GM21576 (cell line): Measurements from ENCODE around the gene PTGR3.

Source experiments
- ATAC-seq: cut with Tn5 transposase; IDR thresholded peaks from one replicate; pipeline ENCODE4 v1.9.1; 2021; ENCODE audit warnings: mild to moderate bottlenecking, moderate library complexity; ENCODE audit not compliant: unreplicated experiment

PTGR3 gene

DNA sequence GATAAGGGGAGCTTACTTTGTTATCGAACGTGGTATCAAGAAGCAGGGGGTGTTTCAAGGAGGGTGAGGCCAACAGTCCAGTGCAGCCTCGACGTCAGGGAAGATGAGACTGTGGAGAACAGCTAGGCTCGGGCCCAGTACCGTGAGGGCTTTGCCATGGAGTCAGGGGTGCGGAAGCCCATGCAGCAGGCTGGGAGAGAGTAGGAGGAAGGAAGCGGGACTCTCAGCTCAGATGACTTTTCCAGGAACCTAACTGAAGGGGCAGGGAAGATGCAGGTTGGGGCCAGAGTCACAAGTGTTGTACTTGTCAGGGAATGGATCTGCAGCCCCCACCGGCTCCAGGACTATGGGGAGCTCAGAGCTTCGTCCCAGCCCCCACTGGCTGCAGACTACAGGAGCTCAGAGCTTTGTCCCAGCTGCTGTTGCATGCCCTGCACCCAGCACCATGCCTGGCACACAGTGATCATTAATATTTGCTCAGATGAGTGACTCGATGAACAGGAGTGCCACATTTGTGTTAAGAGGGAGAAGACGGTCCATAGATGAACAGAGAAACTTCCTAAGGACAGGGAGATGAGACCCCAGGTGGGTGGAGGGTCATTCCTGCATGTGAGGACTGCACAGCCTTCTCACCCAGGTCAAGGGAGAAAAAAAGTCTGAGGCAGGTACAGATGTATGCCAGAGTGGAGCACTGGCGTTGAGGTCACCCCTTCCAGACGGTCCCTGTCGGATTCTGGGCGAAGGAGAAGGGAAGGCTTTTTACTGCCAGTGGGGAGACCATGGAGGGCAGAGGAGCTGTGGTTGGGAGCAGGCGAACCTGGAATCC lies 36.4 kb downstream of the PTGR3 start:
- peak; percentile 16 for ATAC-seq

DNA sequence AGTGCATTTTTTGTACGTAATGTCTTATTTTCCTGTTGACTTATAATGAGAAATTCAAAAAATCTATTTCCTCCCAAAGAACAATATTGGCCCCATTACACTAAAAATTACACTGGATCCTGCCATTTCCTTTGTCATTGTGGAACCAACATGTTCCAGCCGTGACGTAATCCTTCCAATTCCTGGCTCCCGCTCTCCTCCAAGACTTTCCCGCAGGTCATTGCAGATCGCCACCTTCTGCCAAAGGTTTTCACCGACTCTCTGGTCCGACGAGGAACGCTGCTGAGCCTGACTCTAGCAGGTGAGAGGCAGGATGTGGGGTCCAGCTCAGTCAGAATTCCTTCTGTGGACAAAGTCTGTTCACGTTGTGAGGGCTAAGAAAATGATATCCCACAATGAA lies 38.0 kb downstream of the PTGR3 start:
- no peak for ATAC-seq

DNA sequence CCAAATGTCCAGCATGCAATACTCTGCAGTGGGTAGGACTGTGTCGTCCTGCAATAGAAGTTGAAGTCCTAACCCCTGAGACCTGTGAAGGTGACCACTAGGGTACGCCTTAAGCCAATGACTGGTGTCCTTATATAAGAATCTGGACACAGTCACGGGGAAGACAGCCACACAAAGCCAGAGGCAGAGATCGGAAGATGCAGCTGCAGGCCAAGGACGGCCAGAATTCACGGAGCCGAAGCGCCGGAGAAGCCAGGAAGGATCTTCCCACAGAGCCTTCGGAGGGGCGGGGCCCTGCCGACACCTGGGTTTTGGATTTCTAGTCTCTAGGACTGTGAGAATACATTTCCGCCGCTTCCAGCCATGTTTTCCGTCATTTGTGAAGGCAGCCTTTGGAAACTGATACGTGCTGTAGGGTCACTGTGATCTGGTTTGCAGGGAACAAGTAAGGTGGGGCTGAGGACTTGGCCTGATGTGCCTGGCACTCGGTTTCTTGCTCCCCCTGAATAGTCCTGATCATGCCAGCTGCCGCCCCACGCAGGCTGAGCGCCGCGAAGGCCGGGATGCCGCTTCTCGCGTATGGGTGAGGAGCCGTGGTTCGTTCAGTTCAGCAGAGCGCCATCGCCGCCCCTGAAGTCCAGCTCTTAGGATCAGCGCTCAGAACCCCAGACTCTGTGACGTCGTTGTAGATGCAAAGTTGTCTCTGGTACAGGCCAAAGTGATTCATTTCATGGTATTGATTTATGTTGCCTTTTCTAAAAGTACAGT lies 38.7 kb downstream of the PTGR3 start:
- ATAC-seq = no peak

DNA sequence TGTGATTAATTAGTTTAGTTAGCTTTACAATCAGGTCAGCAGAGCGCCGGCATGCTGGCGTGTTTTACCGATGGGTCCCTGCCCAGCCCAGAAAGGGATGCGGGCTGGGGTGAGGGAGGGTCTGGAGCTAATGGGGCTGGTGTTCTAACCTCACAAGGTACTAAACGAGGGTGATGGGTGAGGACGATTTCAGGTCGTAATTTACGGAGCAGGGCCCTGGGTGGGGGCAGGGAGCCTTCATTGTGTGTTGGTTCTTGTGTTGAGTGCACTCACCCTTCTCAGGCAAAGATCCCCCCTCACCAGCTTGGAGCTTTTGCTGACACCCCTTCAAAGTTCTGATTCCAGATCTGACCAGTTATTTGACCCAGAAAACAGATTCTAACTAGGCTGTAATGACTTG lies 39.5 kb downstream of the PTGR3 start:
- no peak for ATAC-seq

DNA sequence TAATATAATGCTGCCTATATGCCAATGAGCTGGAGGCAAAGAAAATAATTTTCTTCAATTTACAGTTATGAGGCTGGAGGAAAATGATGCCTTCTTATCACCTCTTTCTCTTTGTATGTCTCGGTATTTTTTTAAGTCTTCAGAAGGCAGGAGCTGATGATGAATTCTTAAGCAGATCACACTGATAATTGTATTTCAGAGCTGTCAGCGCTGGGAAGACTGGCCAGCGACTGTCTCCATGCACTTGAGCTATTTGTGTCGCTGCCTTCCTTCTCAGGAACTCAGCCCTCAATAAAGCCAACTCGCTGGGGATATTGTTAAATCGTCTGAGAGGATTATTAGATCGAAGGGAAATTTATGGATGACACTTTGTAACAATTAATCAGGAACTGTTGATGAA lies 40.3 kb downstream of the PTGR3 start:
- ATAC-seq = no peak

DNA sequence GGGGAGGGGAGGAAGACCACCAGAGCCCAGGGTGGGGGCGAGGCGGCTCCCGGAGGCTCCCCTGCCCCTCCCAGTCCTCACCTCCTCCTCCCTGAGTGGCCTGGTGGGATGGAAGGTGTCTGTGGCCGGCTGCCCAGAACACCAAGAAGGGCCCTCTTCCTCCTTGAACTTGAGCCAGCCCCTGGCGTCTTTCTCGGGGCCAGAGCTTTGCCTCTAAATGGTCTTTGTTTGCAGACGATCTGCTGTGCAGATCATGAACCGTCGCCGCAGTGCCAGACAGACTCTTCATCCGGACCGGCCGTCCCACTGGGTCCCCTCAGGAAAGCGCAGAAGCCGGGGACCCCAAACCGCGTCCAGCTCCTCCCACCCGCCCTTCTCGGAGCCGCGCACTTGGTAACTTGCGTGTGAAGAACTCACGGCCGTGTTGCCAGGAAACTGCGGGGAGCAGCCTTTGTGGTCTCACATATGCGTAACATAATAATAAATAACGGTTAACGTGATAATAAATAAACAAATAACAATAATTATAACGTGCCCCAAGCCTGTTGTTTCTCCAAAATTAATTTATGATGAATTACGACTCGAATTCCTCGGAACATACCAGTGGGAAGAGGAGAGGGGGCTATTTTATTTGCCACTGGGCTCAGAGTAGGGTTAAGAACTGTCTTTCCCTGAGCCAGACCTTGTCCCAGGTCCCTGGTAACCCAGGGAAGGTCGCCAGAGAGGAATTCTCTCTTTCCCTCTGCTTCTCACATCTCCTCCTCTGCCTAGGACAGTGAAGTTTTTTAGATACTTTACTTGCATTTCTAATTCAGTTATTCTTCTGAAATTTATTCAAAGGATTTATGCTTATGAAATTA lies 41.0 kb downstream of the PTGR3 start:
- no peak for ATAC-seq

DNA sequence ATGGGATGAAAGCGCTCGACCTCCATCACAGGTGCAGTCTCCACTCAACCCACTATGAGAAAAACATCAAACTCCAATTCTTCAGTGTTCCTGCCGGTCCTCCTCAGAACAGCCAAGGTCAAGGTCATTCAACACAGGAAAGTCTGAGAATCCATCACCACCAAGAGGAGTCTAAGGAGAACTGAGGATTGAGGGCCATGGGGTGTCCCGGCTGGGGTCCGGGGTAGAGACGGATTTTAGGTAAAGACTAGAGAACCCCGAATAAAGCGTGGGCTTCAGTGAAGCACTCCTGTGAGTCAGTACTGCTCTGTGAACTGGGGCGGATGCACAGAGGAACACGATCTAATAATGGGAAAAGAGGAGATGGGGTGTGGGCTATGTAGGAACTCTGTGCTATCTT lies 41.8 kb downstream of the PTGR3 start:
- ATAC-seq = no peak

DNA sequence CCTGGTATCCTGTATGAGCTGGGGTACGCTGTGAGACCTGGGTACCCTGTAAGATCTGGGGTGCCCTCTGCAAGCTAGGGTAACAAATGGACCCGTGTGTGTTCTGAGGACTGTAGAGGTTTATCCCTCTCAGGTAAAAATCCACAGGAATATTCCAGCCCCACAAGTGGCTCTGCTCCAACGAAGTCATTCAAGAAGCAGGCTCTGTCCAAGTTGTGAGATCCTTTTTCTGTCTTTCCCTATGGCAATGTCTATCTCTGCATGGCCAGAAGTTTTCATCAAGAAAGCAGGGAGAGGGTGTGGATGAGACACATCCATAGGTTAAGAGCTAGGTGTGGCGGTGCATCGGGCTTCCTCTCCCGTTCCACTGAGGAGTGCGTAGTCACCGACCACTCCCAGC lies 43.0 kb downstream of the PTGR3 start:
- ATAC-seq = no peak

DNA sequence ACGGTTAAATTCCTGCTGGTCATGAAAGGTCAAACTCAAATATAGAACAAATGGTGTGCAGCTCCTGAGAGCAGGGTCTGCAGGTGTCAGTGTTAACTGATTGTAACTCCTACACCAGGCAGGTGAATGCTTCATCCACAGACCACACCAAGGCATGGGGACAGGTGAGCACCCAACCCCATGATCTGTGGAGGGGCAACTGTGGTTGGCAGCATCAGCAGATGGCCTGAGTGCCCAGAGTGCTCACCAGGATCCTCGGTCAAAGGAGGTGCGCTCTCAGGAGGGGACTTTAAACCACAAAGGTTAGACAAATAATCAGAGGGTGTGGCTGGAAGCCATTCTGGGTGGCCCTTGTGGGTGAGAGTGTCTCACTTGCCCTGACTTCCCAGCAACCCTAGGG lies 44.5 kb downstream of the PTGR3 start:
- ATAC-seq = no peak

DNA sequence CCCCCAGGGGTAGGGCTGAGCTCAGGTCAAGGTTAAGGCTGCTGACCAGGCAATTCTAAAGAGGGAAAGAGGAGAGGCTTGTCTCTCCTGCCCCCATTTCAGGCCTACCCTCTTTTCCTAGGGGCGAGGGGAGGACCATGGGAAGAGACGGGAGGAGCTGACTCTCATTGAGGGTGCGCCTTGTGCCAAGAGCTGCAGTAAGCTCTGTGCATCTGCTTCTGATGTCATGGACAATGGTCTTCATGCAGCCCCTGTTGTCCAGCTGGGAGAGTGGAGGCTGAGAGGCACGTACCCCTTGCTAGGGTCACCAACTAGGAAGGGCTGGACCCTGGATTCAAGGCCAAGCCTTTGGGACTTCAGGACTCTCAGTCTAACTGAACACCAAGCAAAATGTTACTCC lies 45.2 kb downstream of the PTGR3 start:
- no peak for ATAC-seq

DNA sequence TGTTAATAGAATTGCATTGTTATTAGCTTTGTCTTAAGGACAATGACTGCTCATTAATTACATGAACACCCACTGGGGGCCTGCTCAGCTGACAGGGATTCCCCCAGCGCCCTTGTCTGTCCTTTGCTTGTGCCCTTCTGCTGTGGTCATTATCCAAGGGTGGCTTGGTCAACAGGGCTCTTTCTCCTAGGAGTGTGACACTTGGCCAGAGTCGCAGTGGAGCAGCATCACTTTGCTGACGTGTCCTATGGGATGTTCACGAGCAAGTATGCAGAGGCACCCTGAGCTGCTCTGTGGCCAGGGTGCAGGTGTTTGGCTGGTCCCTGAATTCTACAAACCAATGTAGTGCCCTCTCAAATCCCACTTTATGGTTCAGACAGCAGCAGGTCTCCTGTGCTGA lies 46.0 kb downstream of the PTGR3 start:
- no peak for ATAC-seq

DNA sequence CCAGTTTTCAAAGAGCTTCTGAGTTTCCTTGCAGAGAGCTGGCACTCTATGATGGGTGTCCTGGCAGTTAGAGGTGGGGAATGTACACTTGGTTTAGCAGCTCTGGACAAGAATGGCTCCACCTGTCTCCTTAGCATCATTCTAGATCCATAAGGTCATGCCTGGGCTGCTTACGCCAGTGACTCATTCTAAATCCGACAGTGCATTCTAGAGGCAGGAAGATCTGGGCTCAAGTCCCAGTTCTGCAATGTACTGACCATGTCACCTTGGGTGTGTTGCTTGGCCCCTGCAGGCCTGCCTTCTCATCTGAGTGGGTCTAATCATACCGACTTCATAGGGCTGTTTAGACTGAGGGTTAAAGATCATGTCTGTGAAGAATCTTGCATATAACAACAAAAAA lies 46.5 kb downstream of the PTGR3 start:
- no peak for ATAC-seq

DNA sequence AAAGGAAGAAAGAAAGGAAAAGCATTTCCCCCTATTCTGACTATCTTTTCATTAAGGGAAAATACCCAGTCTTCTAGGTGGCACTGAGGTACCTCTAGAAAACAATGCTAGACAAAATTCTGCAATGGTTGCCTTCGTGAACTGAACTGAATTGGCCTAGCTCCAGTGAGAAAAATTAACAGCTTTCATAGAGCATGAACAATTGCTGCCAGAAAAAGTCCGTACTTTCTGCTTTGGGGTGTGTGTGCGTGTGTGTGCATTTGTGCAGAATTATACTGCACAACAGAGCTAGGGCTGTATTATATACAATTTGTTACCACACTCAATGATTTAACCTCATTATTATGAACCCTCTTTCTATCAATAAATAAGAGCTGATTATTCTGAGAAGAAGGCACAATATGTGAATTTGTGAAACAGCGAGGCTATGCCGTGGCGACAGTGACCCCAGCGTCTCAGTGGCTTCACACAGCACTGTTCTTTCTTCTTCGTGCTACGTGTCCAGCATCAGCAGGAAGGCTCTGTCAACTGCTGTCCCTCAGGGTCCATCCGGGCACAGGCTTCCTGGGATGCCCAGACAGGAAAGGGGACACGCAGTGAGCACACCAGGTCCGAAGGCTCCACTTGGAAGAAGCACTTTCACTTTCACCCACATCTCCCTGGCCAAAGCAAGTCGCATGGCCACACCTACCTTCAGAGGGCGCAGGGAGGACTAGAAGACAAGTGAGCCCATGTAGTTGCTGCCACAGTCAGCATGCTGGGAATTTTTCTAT lies 47.5 kb downstream of the PTGR3 start:
- no peak for ATAC-seq

DNA sequence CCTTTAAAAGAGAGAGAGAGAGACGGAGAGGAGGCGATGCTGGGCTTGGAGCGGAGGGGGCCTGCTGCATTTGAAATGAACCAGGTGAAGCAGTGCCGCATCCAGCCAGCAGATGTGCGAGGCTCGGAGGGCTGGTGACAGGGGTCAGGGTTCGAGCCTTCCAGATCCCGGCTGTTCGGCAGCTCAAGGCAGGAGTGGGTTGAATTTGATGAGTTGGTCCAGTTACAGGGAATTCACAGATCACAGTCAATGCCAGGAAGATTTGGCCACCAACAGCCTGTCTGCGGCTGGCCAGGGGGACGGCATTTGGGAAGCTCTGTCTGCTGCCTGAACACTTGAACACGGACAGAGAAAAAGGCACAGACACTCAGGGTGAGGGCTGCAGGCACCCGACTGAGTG lies 48.6 kb downstream of the PTGR3 start:
- ATAC-seq = no peak

DNA sequence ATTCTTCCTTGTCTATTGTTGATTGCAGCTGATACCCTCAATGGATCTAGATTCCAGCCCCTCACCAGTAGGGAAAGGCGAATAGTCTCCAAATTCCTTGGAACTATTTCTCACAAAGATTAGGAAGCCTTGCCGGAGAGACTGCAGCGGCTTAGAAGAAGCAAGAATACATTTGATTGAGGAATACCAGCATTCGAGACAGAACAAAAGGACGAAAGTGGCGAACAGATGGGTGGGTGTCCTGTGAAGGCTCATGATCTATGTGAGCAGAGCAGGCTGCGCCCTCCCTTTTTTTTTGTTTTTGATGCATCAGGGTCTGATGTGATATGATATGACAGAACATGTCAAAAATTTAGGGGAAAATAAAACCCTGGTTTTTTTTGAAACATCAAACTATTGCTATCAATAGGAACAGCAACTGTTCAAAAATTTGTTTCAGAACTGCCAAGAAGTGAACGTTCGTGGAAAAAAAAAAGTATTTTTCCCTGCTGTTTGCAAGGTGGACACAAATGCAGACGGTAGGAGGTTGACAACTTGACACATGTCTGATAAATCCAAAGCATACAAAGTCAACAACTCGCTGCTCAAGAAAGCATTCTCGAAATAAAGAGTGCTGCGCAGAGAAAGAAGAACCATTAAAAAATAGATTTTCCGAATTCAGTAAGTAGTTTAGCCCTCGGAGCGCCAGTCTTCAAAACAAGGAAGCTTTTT lies 49.1 kb downstream of the PTGR3 start:
- no peak for ATAC-seq

DNA sequence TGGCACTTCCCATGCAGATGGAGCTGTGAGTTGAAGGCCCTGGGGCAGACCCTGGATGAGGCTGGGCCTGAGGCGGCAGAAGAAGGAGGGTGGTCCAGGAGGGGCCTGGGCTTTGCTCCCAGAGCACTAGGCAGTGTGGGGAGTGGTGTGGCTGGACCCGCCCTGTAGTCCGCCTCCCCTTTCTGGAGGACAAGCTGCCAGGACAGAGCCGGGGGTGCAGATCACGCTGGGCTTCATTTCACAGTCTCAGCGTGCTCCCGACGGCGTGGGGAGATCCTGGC lies 49.8 kb downstream of the PTGR3 start:
- ATAC-seq = no peak
